22Rv1 (cell line): Measurements from ENCODE around the gene HOOK2.

Experiments used
- H3K27ac ChIP-seq: fragments of 450-650 bp; 2 replicates; pipeline ENCODE4 v1.5.1; 2017
- CTCF ChIP-seq: fragments of 450-650 bp; IDR thresholded peaks from 2 replicates; pipeline ENCODE4 v1.5.1; 2017; ENCODE audit warnings: mild to moderate bottlenecking
- ZFX ChIP-seq: fragments of 450-650 bp; IDR thresholded peaks from 2 replicates; pipeline ENCODE4 v1.6.1; 2017; ENCODE audit warnings: antibody characterized with exemption, borderline replicate concordance

The HOOK2 gene

GRCh38 chr19:12791345-12792050 lies 16.1 kb upstream of the HOOK2 start, which contains the start of gene JUNB:
Gene JUNB (plus strand): TSS chr19:12791486. CDS start chr19:12791772, 286 bp downstream.
- peak within 1 kb of the TSS; percentile 98 for H3K27ac ChIP-seq
- TF ChIP-seq ZFX (no peak), CTCF (no peak)

GRCh38 chr19:12790628-12791344 lies 15.4 kb upstream of the HOOK2 start:
- TF ChIP-seq CTCF (no peak), ZFX (no peak)
- H3K27ac ChIP-seq, result peak overlapping the region; percentile 98

GRCh38 chr19:12789904-12790619 lies 14.7 kb upstream of the HOOK2 start:
- peak overlapping the region; percentile 98 for H3K27ac ChIP-seq
- TF ChIP-seq ZFX (no peak), CTCF (no peak)

GRCh38 chr19:12789098-12789903 lies 13.9 kb upstream of the HOOK2 start:
- TF ChIP-seq ZFX (no peak), CTCF (no peak)
- H3K27ac ChIP-seq, result peak overlapping the region; percentile 98

GRCh38 chr19:12788682-12789097 lies 13.3 kb upstream of the HOOK2 start:
- no peak for TF ChIP-seq CTCF
- peak overlapping the region; percentile 98 for H3K27ac ChIP-seq

GRCh38 chr19:12788042-12788681 lies 12.8 kb upstream of the HOOK2 start:
- H3K27ac ChIP-seq, result peak overlapping the region; percentile 98
- TF ChIP-seq ZFX, result no peak
- no peak for TF ChIP-seq CTCF
